HG03108 (cell line): Measurements from ENCODE around the gene ABLIM2.

Source experiments
- ATAC-seq: cut with Tn5 transposase; IDR thresholded peaks from one replicate; pipeline ENCODE4 v1.9.1; 2021; ENCODE audit warnings: moderate library complexity; ENCODE audit not compliant: unreplicated experiment

ABLIM2 gene

GRCh38 chr4:7968262-7968896 lies 190.2 kb downstream of the ABLIM2 start:
- no peak for ATAC-seq

GRCh38 chr4:7967501-7968261 lies 190.9 kb downstream of the ABLIM2 start:
- ATAC-seq = no peak

GRCh38 chr4:7967063-7967440 lies 191.6 kb downstream of the ABLIM2 start:
- no peak for ATAC-seq

DNA sequence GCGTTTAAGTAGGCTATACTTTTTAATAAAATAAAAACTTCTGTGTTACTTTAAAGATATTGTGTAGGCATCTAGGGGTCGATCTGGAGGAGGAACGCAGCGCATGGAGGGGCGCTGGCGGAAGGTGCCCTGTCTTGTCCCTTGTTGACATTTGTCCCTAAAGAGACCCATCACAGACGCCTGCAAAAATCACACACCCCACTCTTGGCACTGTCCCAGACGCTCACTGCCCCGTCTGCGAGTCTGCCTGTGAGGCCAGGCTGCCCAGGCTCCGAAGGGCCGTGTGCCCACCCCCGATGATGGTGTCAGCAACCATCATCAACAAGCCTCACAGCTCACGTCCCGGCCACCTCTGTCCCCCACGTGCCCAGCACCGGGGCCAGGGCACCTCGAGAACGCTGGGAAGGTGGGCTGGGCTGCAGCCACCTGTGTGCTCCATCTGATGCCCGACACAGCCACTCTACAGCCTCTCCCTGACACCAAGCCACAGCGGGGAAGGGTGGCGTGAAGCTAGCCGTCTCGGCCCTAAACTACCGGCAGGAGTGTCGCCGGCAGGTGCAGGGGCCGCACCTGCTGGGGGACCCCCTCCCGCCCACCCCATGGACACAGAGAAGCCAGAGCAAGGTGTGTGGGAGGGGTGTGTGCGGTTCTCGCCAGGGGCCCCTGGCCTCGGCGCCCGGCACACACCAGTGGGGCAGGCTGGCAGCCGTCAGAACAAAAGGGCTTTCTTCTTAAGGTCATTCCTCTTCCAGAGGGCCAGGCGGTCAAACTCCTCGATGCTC lies 192.1 kb downstream of the ABLIM2 start:
- no peak for ATAC-seq

DNA sequence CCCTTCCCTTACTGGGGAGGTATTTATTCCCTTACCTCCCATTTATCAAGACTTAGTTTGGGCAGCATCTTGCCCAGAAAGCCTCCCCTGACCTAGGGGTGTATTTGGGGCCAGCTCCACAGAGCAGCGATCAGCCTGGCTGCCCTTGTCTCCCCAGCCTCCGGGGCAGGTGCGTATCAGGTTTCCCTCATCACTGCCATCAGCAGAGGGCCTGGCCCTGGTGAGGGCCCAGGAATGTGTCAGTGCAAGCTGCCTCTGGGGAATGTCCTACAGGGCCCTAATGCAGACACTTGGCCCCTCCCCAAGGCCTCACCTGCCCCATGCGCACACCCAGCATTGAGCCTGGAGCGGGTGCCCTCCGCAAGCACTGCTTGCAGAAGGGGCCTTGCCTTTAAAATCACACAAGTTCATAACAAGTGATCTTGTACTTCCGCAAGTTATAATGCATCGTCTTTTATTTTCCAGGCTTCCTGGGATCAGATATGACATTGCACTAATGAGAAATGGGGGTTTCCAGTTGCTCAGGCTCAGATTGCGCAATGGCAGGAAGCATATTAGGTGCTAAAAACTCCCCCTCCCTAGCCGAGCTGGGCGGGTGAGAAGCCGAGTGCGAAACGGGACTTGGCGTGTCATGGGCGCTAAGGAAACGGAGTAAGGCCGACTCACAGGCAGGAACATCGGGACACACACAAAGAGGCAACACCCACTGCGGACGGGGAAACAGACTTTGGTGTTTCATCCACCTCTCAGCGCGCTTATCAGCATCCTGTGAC lies 193.5 kb downstream of the ABLIM2 start:
- no peak for ATAC-seq

DNA sequence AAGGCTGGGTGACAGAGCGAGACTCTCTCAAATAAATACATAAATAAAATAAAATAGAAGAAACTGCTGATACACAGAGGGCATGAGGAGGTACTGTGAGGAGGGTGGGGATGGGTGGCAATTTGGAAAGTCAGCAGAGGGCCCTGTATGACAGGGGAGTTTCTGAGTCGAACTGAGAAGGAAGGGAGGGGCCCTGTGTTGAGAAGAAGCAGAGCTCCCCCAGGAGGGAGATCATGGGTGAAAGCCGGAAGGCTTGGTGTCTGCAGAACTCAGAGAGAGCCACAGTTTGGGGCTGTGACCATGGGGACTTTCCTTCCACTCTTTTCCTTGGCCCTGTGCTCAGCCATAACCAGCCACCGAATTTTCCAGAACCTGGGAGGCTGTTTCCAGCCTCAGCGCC lies 194.2 kb downstream of the ABLIM2 start:
- no peak for ATAC-seq

DNA sequence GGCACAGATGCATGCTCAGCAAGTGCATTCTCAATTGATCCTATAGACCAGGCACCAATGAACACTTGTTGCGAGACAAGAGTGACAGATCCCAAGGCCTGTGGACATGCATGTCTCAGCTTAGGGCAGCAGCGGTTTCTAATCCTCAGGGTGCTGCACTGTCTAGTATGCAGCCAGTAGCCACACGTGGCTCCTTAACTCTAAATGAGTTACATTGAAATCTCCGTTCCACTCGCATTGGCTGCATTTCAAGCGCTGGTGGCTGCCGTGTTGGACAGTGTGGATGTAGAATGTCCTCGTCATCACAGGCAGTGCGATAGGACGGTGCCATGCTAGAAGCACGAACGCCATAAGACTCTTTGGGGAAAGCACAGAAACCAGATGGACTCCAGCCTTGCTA lies 194.9 kb downstream of the ABLIM2 start:
- no peak for ATAC-seq

GRCh38 chr4:7962609-7963508 lies 195.8 kb downstream of the ABLIM2 start:
- ATAC-seq = no peak

DNA sequence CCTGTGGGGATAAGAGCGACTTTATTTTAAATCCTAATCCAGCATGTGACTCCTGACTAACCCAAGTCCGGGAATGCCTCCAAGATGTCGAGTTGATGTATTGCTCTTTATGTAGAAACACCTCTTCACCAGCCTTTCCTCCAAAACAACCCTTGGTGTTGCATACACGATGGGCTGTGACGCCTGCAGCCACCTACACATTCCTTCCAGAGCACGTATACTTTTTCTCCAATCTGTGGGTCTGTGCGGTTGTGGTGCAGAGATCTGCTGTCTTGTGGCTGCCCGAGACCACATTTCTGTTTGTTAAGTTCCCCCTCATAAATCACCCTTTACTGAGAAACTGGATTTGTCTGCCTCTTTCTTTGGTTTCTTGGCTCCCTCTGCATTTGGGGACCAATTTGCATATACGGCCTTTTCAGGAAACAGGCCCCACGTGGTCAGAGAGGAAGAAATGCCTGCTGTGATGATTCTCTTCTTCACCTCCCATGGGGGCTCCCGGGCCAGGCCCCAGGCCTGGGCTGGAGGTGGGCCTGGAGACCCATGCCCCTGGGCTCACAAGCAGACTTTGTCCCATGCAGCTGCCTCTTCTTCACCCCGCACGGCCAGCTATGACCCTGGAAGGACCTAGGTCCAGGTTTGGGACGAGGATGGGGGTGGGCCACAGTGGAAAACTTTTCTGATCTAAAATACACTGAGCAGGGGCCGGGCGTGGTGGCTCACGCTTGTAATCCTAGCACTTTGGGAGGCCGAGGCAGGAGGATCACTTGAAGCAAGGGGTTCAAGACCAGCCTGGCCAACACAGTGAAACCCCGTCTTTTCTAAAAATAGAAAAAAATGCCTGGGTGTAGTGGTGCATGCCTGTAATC lies 197.6 kb downstream of the ABLIM2 start:
- peak; percentile 57 for ATAC-seq

- no peak for ATAC-seq
Observed at GRCh38 chr4:7960017-7960789, 198.4 kb downstream of the ABLIM2 start.

GRCh38 chr4:7959078-7959477 lies 199.5 kb downstream of the ABLIM2 start:
- ATAC-seq = no peak

GRCh38 chr4:7956934-7957656 lies 201.5 kb downstream of the ABLIM2 start:
- no peak for ATAC-seq

- ATAC-seq = no peak
Observed at GRCh38 chr4:7956270-7956808, 202.3 kb downstream of the ABLIM2 start.

- no peak for ATAC-seq
Observed at GRCh38 chr4:7955393-7955792, 203.2 kb downstream of the ABLIM2 start.

- no peak for ATAC-seq
Observed at GRCh38 chr4:7952615-7953014, 206.0 kb downstream of the ABLIM2 start.

GRCh38 chr4:7950301-7951092 lies 208.1 kb downstream of the ABLIM2 start:
- no peak for ATAC-seq

DNA sequence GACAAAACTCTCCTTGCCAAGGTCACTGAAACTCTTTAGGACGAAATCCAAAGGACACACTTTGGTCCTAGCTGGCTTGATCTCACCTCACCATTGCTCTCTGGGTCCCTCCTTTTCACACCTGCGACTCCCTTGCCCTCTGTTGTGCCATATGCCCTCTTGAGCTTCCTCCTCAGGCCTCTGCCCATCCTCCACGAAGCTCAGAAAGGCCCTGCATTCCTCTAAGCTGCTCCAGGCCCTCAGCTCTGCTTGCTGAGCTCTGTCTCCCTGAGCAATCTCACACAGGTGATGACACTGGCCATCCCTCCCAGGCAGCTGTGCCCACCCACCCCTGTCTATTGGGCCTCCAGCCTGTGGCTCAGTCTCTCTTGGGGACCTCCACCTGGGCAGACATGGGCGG lies 208.9 kb downstream of the ABLIM2 start:
- no peak for ATAC-seq
